ENCODE measurements around the gene SIVA1.
"Not testable (repeated sequence)": the region's sequence is repeated elsewhere in the genome, so short reads cannot be mapped to it uniquely, and the experiment has no call there.

Gene SIVA1

GRCh38 chr14:104734991-104735779, 17.8 kb upstream of the SIVA1 start:
- no peak for DNase-seq (ENCODE audit: low spot score)

- no peak for DNase-seq (ENCODE audit: low spot score)
Measured at GRCh38 chr14:104735830-104736642, 16.9 kb upstream of the SIVA1 start.

GRCh38 chr14:104738375-104739019, 14.4 kb upstream of the SIVA1 start:
- DNase-seq (ENCODE audit: low spot score), result no peak

- DNase-seq (ENCODE audit: low spot score), result no peak
Measured at GRCh38 chr14:104739026-104739425, 13.9 kb upstream of the SIVA1 start.

- no peak for DNase-seq (ENCODE audit: low spot score)
Measured at GRCh38 chr14:104739546-104740516, 13.1 kb upstream of the SIVA1 start.

GRCh38 chr14:104741108-104741802, 11.7 kb upstream of the SIVA1 start:
- DNase-seq (ENCODE audit: low spot score), result no peak

GRCh38 chr14:104741803-104742251, 11.1 kb upstream of the SIVA1 start:
- DNase-seq (ENCODE audit: low spot score), result no peak

GRCh38 chr14:104742586-104743455, 10.1 kb upstream of the SIVA1 start:
- DNase-seq (ENCODE audit: low spot score), result no peak

- no peak for DNase-seq (ENCODE audit: low spot score)
Measured at GRCh38 chr14:104743461-104744380, 9.2 kb upstream of the SIVA1 start.

- no peak for DNase-seq (ENCODE audit: low spot score)
Measured at GRCh38 chr14:104744484-104744883, 8.5 kb upstream of the SIVA1 start.

GRCh38 chr14:104745431-104745830, 7.5 kb upstream of the SIVA1 start:
- no peak for DNase-seq (ENCODE audit: low spot score)

- no peak for DNase-seq (ENCODE audit: low spot score)
Measured at GRCh38 chr14:104746071-104746545, 6.8 kb upstream of the SIVA1 start.

- no peak for DNase-seq (ENCODE audit: low spot score)
Measured at GRCh38 chr14:104746934-104747481, 5.9 kb upstream of the SIVA1 start.

- no peak for DNase-seq (ENCODE audit: low spot score)
Measured at GRCh38 chr14:104747876-104748275, 5.1 kb upstream of the SIVA1 start.

- DNase-seq (ENCODE audit: low spot score), result no peak
Measured at GRCh38 chr14:104749111-104749649, 3.8 kb upstream of the SIVA1 start.

GRCh38 chr14:104750056-104750752, 2.7 kb upstream of the SIVA1 start:
- DNase-seq (ENCODE audit: low spot score), result no peak

GRCh38 chr14:104750753-104751057, 2.2 kb upstream of the SIVA1 start:
- not testable (repeated sequence) for DNase-seq (ENCODE audit: low spot score)
